Peyer's patch (tissue), 4 donors: Measurements from ENCODE around the gene ZNF775. TPM values are rescaled to one million over a fixed set of nuclear protein-coding genes. Genes with fewer than 3 reads are reported as not detected.

Experiments used
- DNase-seq, 3 donors: peaks; one replicate each; pipeline ENCODE4 v3.0.0-alpha.2; 2017 to 2019
- H3K27ac ChIP-seq, 4 donors: fragments of 200-600 bp; sonication (generic); one replicate each; pipeline ENCODE4 v1.5.1; 2016 to 2019
- H3K27me3 ChIP-seq, 2 donors: fragments of 200-600 bp; sonication (generic); one replicate each; pipeline ENCODE4 v1.5.1; 2019
- H3K36me3 ChIP-seq, 3 donors: fragments of 200-600 bp; sonication (generic); one replicate each; pipeline ENCODE4 v1.5.1; 2016 to 2019
- H3K4me1 ChIP-seq, 4 donors: fragments of 200-600 bp; sonication (generic); one replicate each; pipeline ENCODE4 v1.5.1; 2016 to 2019
- H3K4me3 ChIP-seq, 4 donors: fragments of 200-600 bp; sonication (generic); 1 replicate in 3 of 4; 2 replicates in 1 of 4; pipeline ENCODE4 v1.5.1; 2016 to 2019; ENCODE audit warnings: mild to moderate bottlenecking in 1 of 4
- H3K9me3 ChIP-seq, 4 donors: fragments of 200-600 bp; sonication (generic); one replicate each; pipeline ENCODE4 v1.5.1; 2016 to 2019; ENCODE audit warnings: mild to moderate bottlenecking in 1 of 4
- POLR2A ChIP-seq, 2 donors: fragments of 450-650 bp; IDR thresholded peaks; one replicate each; pipeline ENCODE4 v1.5.1; 2017; ENCODE audit warnings: antibody characterized with exemption in 2 of 2, mild to moderate bottlenecking in 2 of 2, moderate library complexity in 2 of 2
- total RNA-seq, 4 donors: library from RNA; depleted of rRNA; stranded (reverse); fragments of >200 nt; gene quantifications; one replicate each; pipeline ENCODE4 v1.1.0, GENCODE V29; 2016
- TF ChIP-seq, protein P1 (sequence below), 6 experiments: fragments of 450-650 bp in 4 of 6; fragments of 200-600 bp in 2 of 6; sonication (generic) in 1 of 6; IDR thresholded peaks; one replicate each; pipeline ENCODE4 v1.5.1; 2017 to 2019; ENCODE audit warnings: antibody characterized with exemption in 6 of 6, mild to moderate bottlenecking in 3 of 6, moderate library complexity in 1 of 6

Gene ZNF775
- total RNA-seq, 4 donors from 2014 or later = 1.7 to 2.8 (median 2.5) TPM

DNA sequence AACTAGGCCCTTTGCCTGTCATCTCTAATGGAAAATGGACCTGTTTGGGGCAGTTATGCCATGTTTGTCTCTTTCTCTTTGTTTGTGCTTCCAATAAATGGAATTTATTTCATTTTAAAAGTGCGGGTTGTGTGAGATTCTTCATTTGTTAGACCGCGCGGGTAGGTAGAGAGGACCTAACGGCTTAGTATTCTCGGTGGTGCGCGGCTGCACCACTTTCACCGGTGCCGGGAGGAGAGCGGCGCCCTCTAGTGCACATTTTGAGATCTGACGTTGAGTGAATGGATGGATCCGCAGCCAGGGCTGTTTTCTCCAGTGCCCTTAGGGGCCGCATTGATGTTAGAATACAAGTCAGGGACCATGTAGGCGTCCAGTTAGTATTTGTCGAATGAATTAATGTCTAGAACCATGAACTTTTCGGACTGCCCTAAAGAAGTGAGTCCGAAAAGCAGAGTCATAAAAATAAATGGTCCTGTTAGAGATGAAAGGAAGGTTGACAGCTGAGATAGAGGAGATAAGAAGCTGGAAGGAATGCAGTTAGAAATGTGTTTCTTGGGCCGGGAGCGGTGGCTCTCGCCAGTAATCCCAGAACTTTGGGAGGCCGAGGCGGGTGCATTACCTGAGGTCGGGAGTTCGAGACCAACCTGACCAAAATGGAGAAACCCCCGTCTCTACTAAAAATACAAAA lies 42.0 kb downstream of the ZNF775 start:
- no peaks in the 10 kb centered on the region for H3K9me3 ChIP-seq
- H3K27me3 ChIP-seq = no peaks in the 10 kb centered on the region
- no peak overlapping the region for H3K4me3 ChIP-seq
- peaks cover 0 to 3% (median 0%) of the 10 kb centered on the region in 4 donors for H3K4me1 ChIP-seq
- no peak for TF ChIP-seq POLR2A (IDR thresholded peaks at IDR 0.05)
- TF ChIP-seq, protein P1, sequence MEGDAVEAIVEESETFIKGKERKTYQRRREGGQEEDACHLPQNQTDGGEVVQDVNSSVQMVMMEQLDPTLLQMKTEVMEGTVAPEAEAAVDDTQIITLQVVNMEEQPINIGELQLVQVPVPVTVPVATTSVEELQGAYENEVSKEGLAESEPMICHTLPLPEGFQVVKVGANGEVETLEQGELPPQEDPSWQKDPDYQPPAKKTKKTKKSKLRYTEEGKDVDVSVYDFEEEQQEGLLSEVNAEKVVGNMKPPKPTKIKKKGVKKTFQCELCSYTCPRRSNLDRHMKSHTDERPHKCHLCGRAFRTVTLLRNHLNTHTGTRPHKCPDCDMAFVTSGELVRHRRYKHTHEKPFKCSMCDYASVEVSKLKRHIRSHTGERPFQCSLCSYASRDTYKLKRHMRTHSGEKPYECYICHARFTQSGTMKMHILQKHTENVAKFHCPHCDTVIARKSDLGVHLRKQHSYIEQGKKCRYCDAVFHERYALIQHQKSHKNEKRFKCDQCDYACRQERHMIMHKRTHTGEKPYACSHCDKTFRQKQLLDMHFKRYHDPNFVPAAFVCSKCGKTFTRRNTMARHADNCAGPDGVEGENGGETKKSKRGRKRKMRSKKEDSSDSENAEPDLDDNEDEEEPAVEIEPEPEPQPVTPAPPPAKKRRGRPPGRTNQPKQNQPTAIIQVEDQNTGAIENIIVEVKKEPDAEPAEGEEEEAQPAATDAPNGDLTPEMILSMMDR (IDR thresholded peaks at IDR 0.05) = peak; percentile 75 to 90 (median 87)
- H3K36me3 ChIP-seq = no peaks in the 10 kb centered on the region
- DNase-seq = peak; percentile 81 to 96 (median 88)
- H3K27ac ChIP-seq = no peak overlapping the region

DNA sequence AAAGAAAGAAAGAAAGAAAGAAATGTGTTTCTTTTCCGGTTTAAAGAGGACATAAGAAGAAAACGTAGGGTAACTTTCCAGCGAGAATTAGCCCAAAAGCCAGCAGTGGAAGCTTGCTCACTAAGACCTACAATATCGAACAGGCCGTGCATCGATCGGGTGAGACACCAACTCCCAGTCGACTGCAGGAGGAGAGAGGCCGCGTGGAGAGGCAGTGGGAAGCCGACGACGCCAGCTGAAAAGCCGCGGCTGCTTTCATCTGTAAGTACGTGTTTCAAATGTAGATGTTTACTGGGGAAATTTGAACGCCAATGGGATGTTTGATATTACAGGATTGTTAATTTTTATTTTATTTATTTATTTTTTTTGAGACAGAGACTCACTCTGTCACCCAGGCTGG lies 42.7 kb downstream of the ZNF775 start:
- Histone ChIP-seq H3K27ac (no peak overlapping the region), H3K36me3 (no peaks in the 10 kb centered on the region), H3K9me3 (no peaks in the 10 kb centered on the region), H3K27me3 (no peaks in the 10 kb centered on the region), H3K4me1 (peaks cover 0 to 3% (median 0%) of the 10 kb centered on the region in 4 donors), H3K4me3 (no peak overlapping the region)
- no peak for DNase-seq
- TF ChIP-seq, protein P1 (IDR thresholded peaks at IDR 0.05) = no peak
- TF ChIP-seq POLR2A (IDR thresholded peaks at IDR 0.05) = no peak

- TF ChIP-seq POLR2A (IDR thresholded peaks at IDR 0.05) = no peak
- TF ChIP-seq, protein P1 (IDR thresholded peaks at IDR 0.05) = no peak
- DNase-seq = no peak
- H3K27ac ChIP-seq = no peak overlapping the region
- no peaks in the 10 kb centered on the region for H3K9me3 ChIP-seq
- no peaks in the 10 kb centered on the region for H3K27me3 ChIP-seq
- H3K36me3 ChIP-seq = no peaks in the 10 kb centered on the region
- peaks cover 0 to 11% (median 1%) of the 10 kb centered on the region in 4 donors for H3K4me1 ChIP-seq
- H3K4me3 ChIP-seq = no peak overlapping the region
Measured at GRCh38 chr7:150425670-150426069, 46.5 kb downstream of the ZNF775 start.

DNA sequence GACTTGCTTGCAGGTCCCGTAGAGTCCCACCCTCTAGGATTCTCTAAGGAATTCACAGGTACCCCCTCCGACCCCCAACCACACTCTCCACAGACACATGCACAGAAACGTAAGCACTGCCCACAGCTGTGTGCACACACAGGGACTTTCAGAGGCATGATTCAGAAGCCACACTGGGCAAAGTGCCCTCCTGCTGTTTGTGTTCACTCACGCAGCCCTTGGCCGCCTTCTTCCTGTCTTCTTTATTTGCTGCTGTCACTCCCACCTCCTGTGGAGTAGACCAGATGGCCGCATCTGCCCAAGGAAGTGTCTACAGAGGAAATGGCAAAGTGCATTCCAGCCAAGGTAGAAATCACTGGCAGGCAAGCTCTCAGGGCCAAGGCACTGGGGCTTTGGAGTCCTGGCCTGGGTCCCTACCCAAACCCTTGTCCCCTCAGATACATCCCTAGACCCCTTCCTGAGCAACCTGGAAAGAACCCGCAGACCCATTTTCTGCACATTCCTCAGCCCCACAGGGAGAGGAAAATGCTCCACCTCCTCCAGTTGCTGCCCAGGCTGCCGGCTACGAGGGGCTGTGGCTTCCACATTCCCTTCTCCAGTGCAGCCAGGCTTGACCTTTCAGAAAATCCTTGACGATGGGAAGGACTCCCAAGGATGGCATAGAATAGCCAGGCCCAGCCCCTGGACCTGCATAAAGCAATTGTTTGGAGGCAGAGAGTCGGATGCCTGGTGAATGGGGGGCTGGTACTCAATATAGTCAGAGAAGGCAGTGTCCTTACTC lies 49.7 kb downstream of the ZNF775 start:
- TF ChIP-seq POLR2A (IDR thresholded peaks at IDR 0.05) = no peak
- TF ChIP-seq, protein P1 (IDR thresholded peaks at IDR 0.05) = no peak
- peak in 2 of 3 donors; percentile 39 to 73 for DNase-seq
- Histone ChIP-seq H3K27me3 (no peaks in the 10 kb centered on the region), H3K9me3 (no peaks in the 10 kb centered on the region), H3K27ac (no peak overlapping the region), H3K36me3 (no peaks in the 10 kb centered on the region), H3K4me1 (peaks cover 0 to 11% (median 0%) of the 10 kb centered on the region in 4 donors), H3K4me3 (no peak overlapping the region)

- Histone ChIP-seq H3K9me3 (no peaks in the 10 kb centered on the region), H3K36me3 (no peaks in the 10 kb centered on the region), H3K27me3 (no peaks in the 10 kb centered on the region), H3K27ac (no peak overlapping the region), H3K4me3 (no peak overlapping the region), H3K4me1 (peaks cover 0 to 11% (median under 1%) of the 10 kb centered on the region in 4 donors)
- no peak for TF ChIP-seq POLR2A (IDR thresholded peaks at IDR 0.05)
- TF ChIP-seq, protein P1 (IDR thresholded peaks at IDR 0.05) = no peak
- peak in 1 of 3 donors; percentile 9 for DNase-seq
Measured at GRCh38 chr7:150429699-150430098, 50.6 kb downstream of the ZNF775 start.
